ENCODE measurements around the gene PISD. TPM values are rescaled to one million over a fixed set of nuclear protein-coding genes. Genes with fewer than 3 reads are reported as not detected.
"Not testable (repeated sequence)": the region's sequence is repeated elsewhere in the genome, so short reads cannot be mapped to it uniquely, and the experiment has no call there.

The PISD gene
- 30.2 TPM for polyA plus RNA-seq (2013)

DNA sequence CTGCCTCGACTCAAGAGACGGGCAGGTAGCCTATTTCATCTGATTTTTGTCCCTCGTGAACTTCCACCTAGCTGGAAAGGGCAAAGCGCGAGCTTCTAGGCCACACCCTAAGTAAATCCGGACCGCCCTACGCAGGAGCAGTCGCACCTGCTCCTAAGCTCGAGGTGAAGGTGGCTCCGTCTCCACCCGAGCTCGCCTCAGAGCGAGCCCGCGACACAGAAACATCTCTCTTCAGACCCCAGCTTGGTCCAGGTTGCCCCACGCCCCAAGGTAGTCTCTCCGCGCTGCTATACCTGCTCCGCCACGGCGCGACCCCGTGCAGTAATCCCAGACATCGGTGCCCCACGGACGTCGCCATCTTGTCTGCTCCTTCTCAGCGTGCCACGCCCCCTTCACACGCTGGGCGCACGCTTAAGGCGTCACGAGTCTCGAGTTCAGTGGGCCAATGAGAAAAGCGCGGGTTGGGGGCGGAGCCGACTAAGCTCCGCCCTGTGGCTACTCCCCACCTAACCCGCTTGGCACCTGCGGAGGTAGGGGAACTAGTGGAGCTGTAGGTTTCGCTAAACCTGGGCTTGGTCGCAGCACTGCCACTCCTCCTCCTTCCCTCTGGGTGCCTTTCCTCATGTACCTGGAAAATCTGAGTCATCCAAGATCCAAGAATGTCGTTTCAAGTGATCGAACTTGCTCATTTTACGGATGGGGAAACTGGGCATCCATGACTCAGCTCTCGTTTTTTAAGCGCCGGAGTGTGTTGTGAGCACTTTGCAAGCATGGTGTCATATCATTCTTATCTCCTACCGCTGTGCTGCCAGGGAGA, at the start of gene PISD:
TSS of gene PISD (minus strand) at position 365 of the 817 bp plus-strand sequence. CDS start at position 358, 7 bp downstream.
- POLR2A ChIA-PET, result interaction anchor here (0.9 to 1.2 kb wide), 2 partner anchors 17 to 24 kb away, joined by 3 read pairs; no protein-coding TSS in a partner anchor
- WGBS (ENCODE audit: insufficient coverage), result 2% methylated on average over 51 of the region's 52 CpGs
- H3K36me3 ChIP-seq (ENCODE audit: control insufficient read depth in 4 of 4, insufficient read depth in 4 of 4, low read length in 3 of 4), result no peaks in the 10 kb centered on the region
- H3K4me3 ChIP-seq (ENCODE audit: control insufficient read depth in 1 of 7, extremely low read depth in 1 of 7, insufficient read depth in 4 of 7, low read depth in 2 of 7, low read length in 6 of 7), result peak within 1 kb of the TSS; percentile 85 to 100 (median 95)
- no peaks in the 10 kb centered on the region for H3K27me3 ChIP-seq (replicated peaks in 2 of 5; ENCODE audit: control insufficient read depth in 4 of 5, insufficient read depth in 5 of 5, low read length in 4 of 5)
- CTCF ChIA-PET, result interaction anchor here (0.5 to 3.0 kb wide), 7 partner anchors 9 to 830 kb away, joined by 3 to 14 read pairs (median 4); no protein-coding TSS in a partner anchor
- peak within 1 kb of the TSS; percentile 51 to 87 for H3K27ac ChIP-seq (ENCODE audit: insufficient read depth in 1 of 2, low read depth in 1 of 2, low read length in 2 of 2, poor library complexity in 1 of 2, severe bottlenecking in 2 of 2)
- peak; percentile 96 to 98 (median 97) for DNase-seq
- H3K9me3 ChIP-seq (ENCODE audit: control extremely low read depth in 1 of 5, control insufficient read depth in 4 of 5, insufficient read depth in 2 of 5, low read depth in 1 of 5, low read length in 4 of 5), result no peaks in the 10 kb centered on the region
- H3K4me1 ChIP-seq (ENCODE audit: control extremely low read depth in 1 of 4, control insufficient read depth in 4 of 4, insufficient read depth in 4 of 4, low read length in 3 of 4), result peaks cover 9 to 18% (median 14%) of the 10 kb centered on the region in 4 experiments

DNA sequence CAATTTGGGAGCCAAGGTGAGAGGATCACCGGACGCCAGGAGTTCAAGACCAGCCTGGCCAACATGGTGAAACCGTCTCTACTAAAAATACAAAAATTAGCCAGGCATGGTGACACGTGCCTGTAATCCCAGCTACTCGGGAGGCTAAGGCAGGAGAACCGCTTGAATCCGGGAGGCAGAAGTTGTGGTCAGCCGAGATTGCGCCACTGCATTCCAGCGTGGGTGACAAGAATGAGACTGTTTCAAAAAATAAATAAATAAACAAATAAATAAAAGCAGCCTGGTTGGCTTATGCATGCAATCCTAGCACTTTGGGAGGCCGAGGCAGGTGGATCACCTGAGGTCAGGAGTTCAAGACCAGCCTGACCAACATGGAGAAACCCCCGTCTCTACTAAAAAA, 49.2 kb upstream of the PISD start:
- POLR2A ChIA-PET; H3K27ac ChIP-seq (ENCODE audit: insufficient read depth in 1 of 2, low read depth in 1 of 2, low read length in 2 of 2, poor library complexity in 1 of 2, severe bottlenecking in 2 of 2); H3K4me1 ChIP-seq (ENCODE audit: control extremely low read depth in 1 of 4, control insufficient read depth in 4 of 4, insufficient read depth in 4 of 4, low read length in 3 of 4); H3K4me3 ChIP-seq (ENCODE audit: control insufficient read depth in 1 of 7, extremely low read depth in 1 of 7, insufficient read depth in 4 of 7, low read depth in 2 of 7, low read length in 6 of 7); CTCF ChIA-PET; H3K27me3 ChIP-seq (replicated peaks in 2 of 5; ENCODE audit: control insufficient read depth in 4 of 5, insufficient read depth in 5 of 5, low read length in 4 of 5); DNase-seq; H3K9me3 ChIP-seq (ENCODE audit: control extremely low read depth in 1 of 5, control insufficient read depth in 4 of 5, insufficient read depth in 2 of 5, low read depth in 1 of 5, low read length in 4 of 5): not testable (repeated sequence)
- H3K36me3 ChIP-seq (ENCODE audit: control insufficient read depth in 4 of 4, insufficient read depth in 4 of 4, low read length in 3 of 4), result peaks cover 10 to 63% (median 47%) of the 10 kb centered on the region in 4 experiments
- WGBS (ENCODE audit: insufficient coverage), result 100% methylated on average over 5 of the region's 12 CpGs

DNA sequence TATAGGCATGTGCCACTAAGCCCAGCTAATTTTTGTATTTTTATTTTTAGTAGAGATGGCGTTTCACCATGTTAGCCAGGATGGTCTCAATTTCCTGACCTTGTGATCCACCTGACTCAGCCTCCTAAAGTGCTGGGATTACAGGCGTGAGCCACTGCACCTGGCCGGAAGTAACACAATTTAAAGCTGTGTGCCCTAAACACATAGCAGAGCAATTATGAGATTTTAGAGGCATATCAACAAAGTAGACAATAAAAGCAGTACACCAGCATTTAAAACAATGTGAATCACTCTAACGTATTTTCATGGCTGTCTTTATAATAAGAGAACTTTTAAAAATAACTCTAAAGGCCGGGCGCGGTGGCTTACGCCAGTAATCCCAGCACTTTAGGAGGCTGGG, 45.5 kb upstream of the PISD start:
- ChIA-PET POLR2A (no interaction called here), CTCF (interaction anchor here (1.0 to 1.2 kb wide), 2 partner anchors 12 to 17 kb away, joined by 3 to 4 read pairs; no protein-coding TSS in a partner anchor)
- H3K36me3 ChIP-seq (ENCODE audit: control insufficient read depth in 4 of 4, insufficient read depth in 4 of 4, low read length in 3 of 4), result peaks cover 10 to 52% (median 36%) of the 10 kb centered on the region in 4 experiments
- no peak overlapping the region for H3K4me3 ChIP-seq (ENCODE audit: control insufficient read depth in 1 of 7, extremely low read depth in 1 of 7, insufficient read depth in 4 of 7, low read depth in 2 of 7, low read length in 6 of 7)
- no peaks in the 10 kb centered on the region for H3K27me3 ChIP-seq (replicated peaks in 2 of 5; ENCODE audit: control insufficient read depth in 4 of 5, insufficient read depth in 5 of 5, low read length in 4 of 5)
- WGBS (ENCODE audit: insufficient coverage), result 94% methylated on average over 6 of the region's 8 CpGs
- DNase-seq, result no peak
- no peak overlapping the region for H3K27ac ChIP-seq (ENCODE audit: insufficient read depth in 1 of 2, low read depth in 1 of 2, low read length in 2 of 2, poor library complexity in 1 of 2, severe bottlenecking in 2 of 2)
- no peaks in the 10 kb centered on the region for H3K9me3 ChIP-seq (ENCODE audit: control extremely low read depth in 1 of 5, control insufficient read depth in 4 of 5, insufficient read depth in 2 of 5, low read depth in 1 of 5, low read length in 4 of 5)
- H3K4me1 ChIP-seq (ENCODE audit: control extremely low read depth in 1 of 4, control insufficient read depth in 4 of 4, insufficient read depth in 4 of 4, low read length in 3 of 4), result no peaks in the 10 kb centered on the region

DNA sequence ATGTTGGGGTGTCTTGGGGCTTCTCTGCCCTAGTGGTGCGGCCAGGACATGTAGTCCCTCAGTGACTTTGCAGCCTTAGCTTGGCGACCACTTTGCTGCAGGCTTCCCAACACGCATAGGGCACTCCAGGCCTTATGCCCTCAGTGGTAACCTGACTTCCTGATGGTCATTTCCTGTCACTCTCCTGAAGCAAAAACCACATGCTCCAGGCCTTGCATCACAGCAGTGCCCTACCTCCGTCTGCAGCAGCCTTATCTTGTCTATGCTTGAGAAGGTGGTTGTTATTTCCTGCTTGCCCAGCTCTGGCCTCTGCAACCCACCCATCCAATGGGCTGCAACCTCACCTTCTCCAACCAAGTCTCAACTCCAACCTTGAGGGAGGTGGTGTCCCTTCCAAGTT, 33.4 kb upstream of the PISD start:
- peaks cover 0 to 15% (median 5%) of the 10 kb centered on the region in 4 experiments for H3K4me1 ChIP-seq (ENCODE audit: control extremely low read depth in 1 of 4, control insufficient read depth in 4 of 4, insufficient read depth in 4 of 4, low read length in 3 of 4)
- H3K27me3 ChIP-seq (replicated peaks in 2 of 5; ENCODE audit: control insufficient read depth in 4 of 5, insufficient read depth in 5 of 5, low read length in 4 of 5), result no peaks in the 10 kb centered on the region
- no peaks in the 10 kb centered on the region for H3K9me3 ChIP-seq (ENCODE audit: control extremely low read depth in 1 of 5, control insufficient read depth in 4 of 5, insufficient read depth in 2 of 5, low read depth in 1 of 5, low read length in 4 of 5)
- WGBS (ENCODE audit: insufficient coverage), result 79% methylated on average over 4 of the region's 4 CpGs
- no peak overlapping the region for H3K4me3 ChIP-seq (ENCODE audit: control insufficient read depth in 1 of 7, extremely low read depth in 1 of 7, insufficient read depth in 4 of 7, low read depth in 2 of 7, low read length in 6 of 7)
- H3K27ac ChIP-seq (ENCODE audit: insufficient read depth in 1 of 2, low read depth in 1 of 2, low read length in 2 of 2, poor library complexity in 1 of 2, severe bottlenecking in 2 of 2), result no peak overlapping the region
- peaks cover 19 to 55% (median 41%) of the 10 kb centered on the region in 4 experiments for H3K36me3 ChIP-seq (ENCODE audit: control insufficient read depth in 4 of 4, insufficient read depth in 4 of 4, low read length in 3 of 4)
- ChIA-PET CTCF (interaction anchor here (1.1 to 1.7 kb wide), 2 partner anchors 12 to 30 kb away, joined by 4 to 6 read pairs; no protein-coding TSS in a partner anchor), POLR2A (no interaction called here)
- DNase-seq, result no peak

DNA sequence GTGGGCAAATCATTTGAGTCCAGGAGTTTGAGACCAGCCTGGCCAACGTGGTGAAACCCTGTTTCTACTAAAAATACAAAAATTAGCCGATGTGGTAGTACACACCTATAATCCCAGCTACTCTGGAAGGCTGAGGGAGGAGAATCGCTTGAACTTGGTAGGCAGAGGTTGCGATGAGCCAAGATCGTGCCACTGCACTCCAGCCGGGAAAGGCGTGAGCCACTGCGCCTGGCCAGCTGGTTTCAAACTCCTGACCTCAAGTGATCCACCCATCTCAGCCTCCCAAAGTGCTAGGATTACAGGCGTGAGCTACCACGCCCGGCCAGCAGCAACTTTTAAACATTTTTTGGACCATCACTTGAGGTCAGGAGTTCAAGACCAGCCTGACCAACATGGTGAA, 32.0 kb upstream of the PISD start:
- H3K27ac ChIP-seq (ENCODE audit: insufficient read depth in 1 of 2, low read depth in 1 of 2, low read length in 2 of 2, poor library complexity in 1 of 2, severe bottlenecking in 2 of 2); POLR2A ChIA-PET; H3K4me3 ChIP-seq (ENCODE audit: control insufficient read depth in 1 of 7, extremely low read depth in 1 of 7, insufficient read depth in 4 of 7, low read depth in 2 of 7, low read length in 6 of 7); H3K27me3 ChIP-seq (replicated peaks in 2 of 5; ENCODE audit: control insufficient read depth in 4 of 5, insufficient read depth in 5 of 5, low read length in 4 of 5); H3K9me3 ChIP-seq (ENCODE audit: control extremely low read depth in 1 of 5, control insufficient read depth in 4 of 5, insufficient read depth in 2 of 5, low read depth in 1 of 5, low read length in 4 of 5); DNase-seq: not testable (repeated sequence)
- peaks cover 0 to 15% (median 5%) of the 10 kb centered on the region in 4 experiments for H3K4me1 ChIP-seq (ENCODE audit: control extremely low read depth in 1 of 4, control insufficient read depth in 4 of 4, insufficient read depth in 4 of 4, low read length in 3 of 4)
- CTCF ChIA-PET, result interaction anchor here (1.7 kb wide), 1 partner anchor 29 kb away, joined by 6 read pairs; no protein-coding TSS in a partner anchor
- H3K36me3 ChIP-seq (ENCODE audit: control insufficient read depth in 4 of 4, insufficient read depth in 4 of 4, low read length in 3 of 4), result peaks cover 15 to 50% (median 37%) of the 10 kb centered on the region in 4 experiments
- WGBS (ENCODE audit: insufficient coverage), result 98% methylated on average over 11 of the region's 11 CpGs

DNA sequence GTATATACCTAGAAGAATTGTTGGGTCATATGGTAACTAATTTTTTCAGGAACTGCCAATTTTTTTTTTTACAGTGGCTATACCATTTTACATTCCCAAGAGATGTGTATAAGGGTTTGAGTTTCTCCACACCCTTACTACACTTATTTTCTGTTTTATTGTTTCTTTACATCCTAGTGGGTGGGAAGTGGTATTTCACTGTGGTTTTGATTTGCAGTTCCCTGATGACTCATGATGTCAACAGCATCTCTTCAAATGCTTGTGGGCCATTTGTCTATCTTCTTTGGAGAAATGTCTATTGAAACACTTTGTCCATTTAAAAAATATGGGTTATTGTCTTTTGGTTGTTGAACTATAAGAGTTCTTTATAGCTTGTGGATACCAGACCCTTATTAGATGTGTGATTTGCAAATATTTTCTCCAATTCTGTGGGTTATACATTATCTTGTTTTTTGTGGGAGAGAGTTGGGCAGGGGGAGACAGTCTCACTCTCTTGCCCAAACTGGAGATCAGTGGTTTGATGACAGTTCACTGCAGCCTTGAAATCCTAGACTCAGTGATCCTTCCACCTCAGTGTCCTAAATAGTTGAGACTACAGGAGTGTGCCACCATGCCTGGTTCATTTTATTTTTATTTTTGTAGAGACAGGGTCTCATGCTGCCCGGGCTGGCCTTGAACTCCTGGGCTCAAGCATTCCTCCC, 30.3 kb upstream of the PISD start:
- H3K27me3 ChIP-seq (replicated peaks in 2 of 5; ENCODE audit: control insufficient read depth in 4 of 5, insufficient read depth in 5 of 5, low read length in 4 of 5), result no peaks in the 10 kb centered on the region
- ChIA-PET POLR2A (no interaction called here), CTCF (interaction anchor here (1.3 kb wide), 1 partner anchor 55 kb away, joined by 3 read pairs; no protein-coding TSS in a partner anchor)
- no peak overlapping the region for H3K4me3 ChIP-seq (ENCODE audit: control insufficient read depth in 1 of 7, extremely low read depth in 1 of 7, insufficient read depth in 4 of 7, low read depth in 2 of 7, low read length in 6 of 7)
- DNase-seq, result peak; percentile 27 to 71 (median 66)
- WGBS (ENCODE audit: insufficient coverage), result 100% methylated on average over 1 of the region's 1 CpG
- no peaks in the 10 kb centered on the region for H3K9me3 ChIP-seq (ENCODE audit: control extremely low read depth in 1 of 5, control insufficient read depth in 4 of 5, insufficient read depth in 2 of 5, low read depth in 1 of 5, low read length in 4 of 5)
- peaks cover 0 to 15% (median 5%) of the 10 kb centered on the region in 4 experiments for H3K4me1 ChIP-seq (ENCODE audit: control extremely low read depth in 1 of 4, control insufficient read depth in 4 of 4, insufficient read depth in 4 of 4, low read length in 3 of 4)
- no peak overlapping the region for H3K27ac ChIP-seq (ENCODE audit: insufficient read depth in 1 of 2, low read depth in 1 of 2, low read length in 2 of 2, poor library complexity in 1 of 2, severe bottlenecking in 2 of 2)
- H3K36me3 ChIP-seq (ENCODE audit: control insufficient read depth in 4 of 4, insufficient read depth in 4 of 4, low read length in 3 of 4), result peaks cover 22 to 48% (median 32%) of the 10 kb centered on the region in 4 experiments
